Thyroid gland (tissue), 4 donors: ENCODE data around the gene PARD3B.

Experiments
- CTCF ChIP-seq, 6 experiments: fragments of 200-600 bp in 3 of 6; fragments of 450-650 bp in 3 of 6; sonication (generic) in 3 of 6; IDR thresholded peaks; one replicate each; pipeline ENCODE4 v1.5.1; 2016 to 2019; ENCODE audit warnings: antibody characterized with exemption in 6 of 6, mild to moderate bottlenecking in 2 of 6, inconsistent platforms in 1 of 6, moderate library complexity in 1 of 6
- POLR2A ChIP-seq, 2 donors: fragments of 450-650 bp; IDR thresholded peaks; one replicate each; pipeline ENCODE4 v1.6.1; 2017; ENCODE audit warnings: antibody characterized with exemption in 2 of 2, mild to moderate bottlenecking in 2 of 2, moderate library complexity in 1 of 2

- no peak for TF ChIP-seq CTCF (IDR thresholded peaks at IDR 0.05)
- no peak for TF ChIP-seq POLR2A (IDR thresholded peaks at IDR 0.05)
Measured at GRCh38 chr2:205133544-205133943, 588.3 kb downstream of the PARD3B start.
